SK-N-SH (cell line): ENCODE results near the gene TTC21B. TPM values are rescaled to one million over a fixed set of nuclear protein-coding genes. Genes with fewer than 3 reads are reported as not detected.

ENCODE experiments used
- CTCF ChIA-PET: fragments of 300-600, 350-600 bp; formaldehyde crosslinking; extraction: SDS; loops from one replicate; lab custom pipeline; 2021; lab: Yijun Ruan, JAX
- POLR2A ChIA-PET: fragments of 350-600 bp; sonication (Branson Sonifier 250); formaldehyde crosslinking; extraction: SDS; loops from one replicate; lab custom pipeline; 2020; ENCODE audit warnings: antibody characterized with exemption, inconsistent platforms; lab: Yijun Ruan, JAX
- DNase-seq: peaks from one replicate; pipeline ENCODE4 v3.0.0; 2012
- H2AFZ ChIP-seq: fragments of 200-600 bp; sonication (generic); 2 replicates; pipeline ENCODE4 v1.8.1; 2016; ENCODE audit warnings: antibody characterized with exemption, mild to moderate bottlenecking, low read depth
- H3F3A ChIP-seq: fragments of 200-600 bp; sonication (generic); replicated peaks from 2 replicates; pipeline ENCODE3; 2016; ENCODE audit warnings: antibody characterized with exemption, mild to moderate bottlenecking; ENCODE audit not compliant: insufficient read depth
- H3K27ac ChIP-seq, 2 experiments: fragments of 200-500 bp in 1 of 2; fragments of 200-600 bp in 1 of 2; sonication (Bioruptor generic) in 1 of 2; sonication (generic), shearing (Covaris generic) in 1 of 2; 2 replicates each; pipeline versions ENCODE4 v1.5.1 to v1.6.1; 2014 to 2016; ENCODE audit warnings: low read depth in 2 of 2, inconsistent platforms in 1 of 2, low read length in 1 of 2, mild to moderate bottlenecking in 1 of 2, mixed read lengths in 1 of 2
- H3K27me3 ChIP-seq: fragments of 200-600 bp; sonication (generic), shearing (Covaris generic); 2 replicates; pipeline ENCODE4 v1.6.1; 2016; ENCODE audit warnings: mixed run types; ENCODE audit not compliant: insufficient read depth
- H3K36me3 ChIP-seq, 2 experiments: fragments of 200-500 bp in 1 of 2; fragments of 200-600 bp in 1 of 2; sonication (Bioruptor generic) in 1 of 2; sonication (generic) in 1 of 2; replicated peaks in 1 of 2; 2 replicates each; pipeline versions ENCODE3 to v1.5.1; 2014 to 2016; ENCODE audit warnings: low read length in 1 of 2, mild to moderate bottlenecking in 1 of 2; ENCODE audit not compliant: insufficient read depth in 2 of 2, control insufficient read depth in 1 of 2
- H3K4me1 ChIP-seq, 2 experiments: fragments of 200-500 bp in 1 of 2; fragments of 200-600 bp in 1 of 2; sonication (Bioruptor generic) in 1 of 2; sonication (generic), shearing (Covaris generic) in 1 of 2; 2 replicates each; pipeline versions ENCODE4 v1.5.1 to v1.6.1; 2014 to 2016; ENCODE audit warnings: low read depth in 1 of 2, low read length in 1 of 2, mixed run types in 1 of 2; ENCODE audit not compliant: insufficient read depth in 2 of 2, control insufficient read depth in 1 of 2
- H3K4me2 ChIP-seq: fragments of 200-600 bp; sonication (generic), shearing (Covaris generic); 2 replicates; pipeline ENCODE4 v1.6.1; 2017; ENCODE audit warnings: mixed run types
- H3K4me3 ChIP-seq, 2 experiments: fragments of 200-500 bp in 1 of 2; fragments of 200-600 bp in 1 of 2; sonication (Bioruptor generic) in 1 of 2; sonication (generic), shearing (Covaris generic) in 1 of 2; 2 replicates each; pipeline versions ENCODE4 v1.5.1 to v1.8.1; 2014 to 2016; ENCODE audit warnings: low read depth in 2 of 2, inconsistent platforms in 1 of 2, low read length in 1 of 2, mild to moderate bottlenecking in 1 of 2, mixed read lengths in 1 of 2, moderate library complexity in 1 of 2
- H3K79me2 ChIP-seq: fragments of 200-600 bp; sonication (generic); 2 replicates; pipeline ENCODE4 v1.8.1; 2017; ENCODE audit warnings: mild to moderate bottlenecking; ENCODE audit not compliant: insufficient read depth
- H3K9ac ChIP-seq: fragments of 200-600 bp; sonication (generic); 2 replicates; pipeline ENCODE4 v1.6.1; 2017; ENCODE audit warnings: mixed run types
- H3K9me2 ChIP-seq: fragments of 200-600 bp; sonication (generic); 2 replicates; pipeline ENCODE4 v1.6.1; 2017; ENCODE audit warnings: mixed run types
- H3K9me3 ChIP-seq: fragments of 200-600 bp; sonication (generic); 2 replicates; pipeline ENCODE4 v1.6.1; 2017; ENCODE audit warnings: mixed run types, mild to moderate bottlenecking, moderate library complexity
- H4K20me1 ChIP-seq: fragments of 200-600 bp; sonication (generic); 2 replicates; pipeline ENCODE4 v1.6.1; 2017; ENCODE audit warnings: mild to moderate bottlenecking, mixed run types; ENCODE audit not compliant: insufficient read depth
- EZH2phosphoT487 ChIP-seq: fragments of 200-600 bp; sonication (generic); IDR thresholded peaks from 2 replicates; pipeline ENCODE4 v1.6.1; 2017; ENCODE audit warnings: low read depth, mixed run types, mild to moderate bottlenecking, antibody characterized with exemption, moderate library complexity, borderline replicate concordance
- FOXM1 ChIP-seq: IDR thresholded peaks from 2 replicates; pipeline ENCODE4 v1.4.0; 2012; ENCODE audit warnings: low read depth, mild to moderate bottlenecking
- GABPA ChIP-seq: IDR thresholded peaks from 2 replicates; pipeline ENCODE4 v1.4.0; 2012; ENCODE audit warnings: low read depth, mild to moderate bottlenecking
- GATA2 ChIP-seq: sonication (generic); formaldehyde crosslinking; IDR thresholded peaks from 2 replicates; pipeline ENCODE4 v1.5.0; 2020; ENCODE audit warnings: mild to moderate bottlenecking, missing genetic modification reagents
- MEF2A ChIP-seq: IDR thresholded peaks from 2 replicates; pipeline ENCODE4 v1.4.0; 2012; ENCODE audit warnings: low read depth, borderline replicate concordance
- NFIC ChIP-seq: IDR thresholded peaks from 2 replicates; pipeline ENCODE4 v1.4.0; 2012; ENCODE audit warnings: borderline replicate concordance
- NRF1 ChIP-seq: IDR thresholded peaks from 2 replicates; pipeline ENCODE4 v1.6.1; 2012; ENCODE audit warnings: low read depth, mild to moderate bottlenecking, low read length
- RAD21 ChIP-seq: IDR thresholded peaks from 2 replicates; pipeline ENCODE4 v1.6.1; 2012; ENCODE audit warnings: mild to moderate bottlenecking, low read length
- SMC3 ChIP-seq: IDR thresholded peaks from 2 replicates; pipeline ENCODE4 v1.6.1; 2012; ENCODE audit warnings: low read depth, low read length, improper control_type of control experiment
- TAF1 ChIP-seq: IDR thresholded peaks from 2 replicates; pipeline ENCODE4 v1.6.1; 2012; ENCODE audit warnings: low read depth, mild to moderate bottlenecking, low read length, moderate library complexity, borderline replicate concordance
- WGBS: methylation state at CpG from one replicate; pipeline ENCODE4 v1.1.6; 2017; ENCODE audit warnings: low lambda C conversion rate; 5-methylcytosine and 5-hydroxymethylcytosine counted together
- polyA plus RNA-seq, 3 experiments: library from polyadenylated mRNA; depleted of rRNA; stranded (reverse); fragments of >200 nt; gene quantifications; 2 replicates each; pipeline ENCODE4 v1.2.3, GENCODE V29; 2012
- TF ChIP-seq, protein P1 (sequence below): fragments of 200-600 bp; sonication (generic); IDR thresholded peaks from 2 replicates; pipeline ENCODE4 v1.6.1; 2017; ENCODE audit warnings: antibody characterized with exemption, mild to moderate bottlenecking, moderate library complexity

TTC21B gene
- polyA plus RNA-seq, 1 of the 3 experiments (the other 2 are of a cell fraction), result 10.1 TPM

DNA sequence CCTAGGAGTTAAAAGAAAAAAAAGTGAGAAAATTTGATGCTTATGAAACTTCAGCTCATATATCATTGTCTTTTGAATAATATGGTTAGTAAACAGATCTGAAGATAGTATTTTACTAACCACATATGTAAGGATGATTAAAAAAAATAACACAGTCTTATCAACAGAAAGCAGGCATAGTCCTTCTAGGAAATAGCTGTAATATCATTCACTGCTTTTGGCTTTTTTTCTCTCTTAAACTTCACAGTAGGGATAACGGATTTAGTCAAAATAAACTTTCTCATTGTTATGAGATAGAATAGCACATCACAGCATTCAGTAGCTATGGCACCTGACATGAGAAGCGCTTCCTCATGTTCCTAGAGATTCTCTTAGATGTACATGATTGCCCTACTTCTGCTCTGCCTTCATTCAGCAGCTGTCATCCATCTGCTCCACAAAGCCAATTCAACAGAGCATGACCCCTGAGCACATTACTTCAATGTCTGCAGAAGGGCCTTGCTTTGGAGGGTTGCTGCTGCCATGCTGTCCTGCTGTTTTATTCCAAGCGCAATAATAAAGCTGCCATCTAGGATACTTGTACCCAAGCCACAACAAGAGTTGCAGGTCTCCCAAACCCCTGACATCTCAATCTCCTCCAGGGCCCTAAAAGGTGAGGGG is 67.0 kb downstream of the TTC21B start:
- H3K4me1 ChIP-seq, result no peaks in the 10 kb centered on the region; a peak in 1 of 4 replicates
- no peaks in the 10 kb centered on the region for H3F3A ChIP-seq
- no peaks in the 10 kb centered on the region for H3K79me2 ChIP-seq
- peaks cover 54 to 68% of the 10 kb centered on the region in 2 experiments for H3K36me3 ChIP-seq
- H3K9me3 ChIP-seq, result no peaks in the 10 kb centered on the region
- H2AFZ ChIP-seq, result no peak overlapping the region
- no peak overlapping the region for H3K9ac ChIP-seq
- no peak for TF ChIP-seq GABPA
- H3K4me2 ChIP-seq, result no peak overlapping the region
- H3K9me2 ChIP-seq, result no peaks in the 10 kb centered on the region
- no peak for DNase-seq
- no peak overlapping the region; a peak in 1 of 4 replicates for H3K27ac ChIP-seq
- POLR2A ChIA-PET, result no interaction called here
- no peak overlapping the region for H3K4me3 ChIP-seq
- H4K20me1 ChIP-seq, result no peaks in the 10 kb centered on the region
- no peaks in the 10 kb centered on the region for H3K27me3 ChIP-seq
- 98% methylated on average over 3 of the region's 3 CpGs for WGBS
- CTCF ChIA-PET, result interaction anchor here (1.1 kb wide), 1 partner anchor 12 kb away, joined by 4 read pairs; no protein-coding TSS in a partner anchor

DNA sequence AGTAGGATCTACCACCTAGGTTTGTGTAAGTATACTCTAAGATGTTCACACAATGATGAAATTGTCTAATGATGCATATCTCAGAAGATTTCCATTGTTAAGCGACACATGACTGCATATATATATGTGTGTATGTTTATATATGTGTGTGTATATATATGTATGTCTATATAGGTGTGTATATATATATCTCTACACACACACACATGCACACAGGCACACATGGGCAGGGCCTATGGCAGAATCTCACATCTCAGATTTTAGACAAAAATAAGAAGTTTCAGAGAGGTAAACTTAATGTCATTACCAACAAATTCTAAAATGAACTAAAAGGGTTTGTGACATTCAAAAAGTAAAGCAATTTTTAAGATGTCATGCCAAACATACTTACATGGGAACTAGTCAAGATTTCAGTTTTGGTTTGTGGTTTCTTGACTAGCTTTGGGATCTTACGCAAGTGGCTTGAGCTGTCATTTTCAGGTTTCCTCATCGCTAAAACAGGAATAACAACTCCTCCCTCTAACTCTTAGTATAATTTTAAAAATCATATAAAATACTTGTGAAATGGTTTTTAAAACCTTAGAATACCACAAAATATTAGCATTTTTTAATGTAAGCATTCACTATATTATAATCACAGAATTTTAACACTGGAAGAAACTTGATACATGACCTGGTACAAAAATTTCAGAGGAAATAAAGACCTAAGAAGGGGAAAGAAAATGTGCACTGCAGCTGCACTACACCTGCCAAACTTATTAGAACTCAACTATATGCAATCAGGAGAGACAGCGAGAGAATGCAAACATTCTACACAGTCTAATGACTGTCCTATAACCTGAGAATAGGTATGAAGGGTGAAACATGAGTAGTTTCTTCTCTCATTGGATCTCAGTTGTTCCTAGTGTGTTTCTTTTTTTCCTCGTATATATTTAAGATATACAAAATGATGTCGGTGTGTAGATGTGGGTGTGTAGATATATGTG is 75.7 kb downstream of the TTC21B start:
- H3K4me3 ChIP-seq, result no peak overlapping the region
- no peak overlapping the region for H3K9ac ChIP-seq
- H3K4me1 ChIP-seq, result no peaks in the 10 kb centered on the region; a peak in 1 of 4 replicates
- H3F3A ChIP-seq, result no peaks in the 10 kb centered on the region
- WGBS, result 97% methylated on average over 6 of the region's 6 CpGs
- POLR2A ChIA-PET, result no interaction called here
- no peaks in the 10 kb centered on the region for H3K9me2 ChIP-seq
- H3K9me3 ChIP-seq, result no peaks in the 10 kb centered on the region
- CTCF ChIA-PET, result no interaction called here
- no peak overlapping the region for H3K4me2 ChIP-seq
- no peaks in the 10 kb centered on the region for H3K27me3 ChIP-seq
- H2AFZ ChIP-seq, result no peak overlapping the region
- peaks cover 40 to 42% of the 10 kb centered on the region in 2 experiments for H3K36me3 ChIP-seq
- no peak for TF ChIP-seq FOXM1
- no peak for TF ChIP-seq GATA2 (CRISPR knock-in tag)
- TF ChIP-seq TAF1, result no peak
- no peak for TF ChIP-seq EZH2phosphoT487
- no peak for TF ChIP-seq NRF1
- no peak for TF ChIP-seq MEF2A
- TF ChIP-seq, all 33 proteins: peak for 0
- no peak overlapping the region for H3K27ac ChIP-seq
- H4K20me1 ChIP-seq, result no peaks in the 10 kb centered on the region
- H3K79me2 ChIP-seq, result no peaks in the 10 kb centered on the region
- DNase-seq, result no peak

DNA sequence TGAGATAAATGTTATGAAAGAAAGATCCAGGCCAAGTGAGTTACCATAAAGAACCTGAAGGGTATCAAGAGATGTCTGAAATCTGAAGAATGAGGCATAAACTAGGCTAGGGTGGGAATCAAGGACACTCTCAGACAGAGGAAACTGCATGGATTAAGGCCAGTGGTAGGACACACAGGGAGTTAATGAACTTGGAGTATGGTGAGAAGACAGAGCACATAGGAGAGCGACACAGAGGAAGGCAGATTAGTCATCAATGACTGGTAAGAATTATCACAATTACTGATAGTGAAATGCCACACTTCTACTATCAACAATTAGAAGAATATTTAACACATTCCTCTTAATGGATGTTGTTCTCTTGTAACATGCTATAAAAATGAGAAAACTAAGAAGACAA is 76.9 kb downstream of the TTC21B start:
- Histone ChIP-seq H3K4me3 (no peak overlapping the region), H2AFZ (no peak overlapping the region), H4K20me1 (no peaks in the 10 kb centered on the region), H3K4me2 (no peak overlapping the region), H3K4me1 (no peaks in the 10 kb centered on the region; a peak in 1 of 4 replicates), H3K27me3 (no peaks in the 10 kb centered on the region), H3K9ac (no peak overlapping the region), H3K9me3 (no peaks in the 10 kb centered on the region), H3F3A (no peaks in the 10 kb centered on the region), H3K79me2 (no peaks in the 10 kb centered on the region), H3K27ac (no peak overlapping the region), H3K9me2 (no peaks in the 10 kb centered on the region), H3K36me3 (peaks cover 30 to 38% of the 10 kb centered on the region in 2 experiments)
- no peak for DNase-seq
- POLR2A ChIA-PET, result no interaction called here
- CTCF ChIA-PET, result interaction anchor here (0.6 kb wide), 1 partner anchor 263 kb away, joined by 3 read pairs; no protein-coding TSS in a partner anchor
- WGBS, result 83% methylated on average over 1 of the region's 1 CpG
- TF ChIP-seq RAD21 (no peak), NFIC (no peak), TAF1 (no peak), SMC3 (no peak)
- TF ChIP-seq, protein P1, sequence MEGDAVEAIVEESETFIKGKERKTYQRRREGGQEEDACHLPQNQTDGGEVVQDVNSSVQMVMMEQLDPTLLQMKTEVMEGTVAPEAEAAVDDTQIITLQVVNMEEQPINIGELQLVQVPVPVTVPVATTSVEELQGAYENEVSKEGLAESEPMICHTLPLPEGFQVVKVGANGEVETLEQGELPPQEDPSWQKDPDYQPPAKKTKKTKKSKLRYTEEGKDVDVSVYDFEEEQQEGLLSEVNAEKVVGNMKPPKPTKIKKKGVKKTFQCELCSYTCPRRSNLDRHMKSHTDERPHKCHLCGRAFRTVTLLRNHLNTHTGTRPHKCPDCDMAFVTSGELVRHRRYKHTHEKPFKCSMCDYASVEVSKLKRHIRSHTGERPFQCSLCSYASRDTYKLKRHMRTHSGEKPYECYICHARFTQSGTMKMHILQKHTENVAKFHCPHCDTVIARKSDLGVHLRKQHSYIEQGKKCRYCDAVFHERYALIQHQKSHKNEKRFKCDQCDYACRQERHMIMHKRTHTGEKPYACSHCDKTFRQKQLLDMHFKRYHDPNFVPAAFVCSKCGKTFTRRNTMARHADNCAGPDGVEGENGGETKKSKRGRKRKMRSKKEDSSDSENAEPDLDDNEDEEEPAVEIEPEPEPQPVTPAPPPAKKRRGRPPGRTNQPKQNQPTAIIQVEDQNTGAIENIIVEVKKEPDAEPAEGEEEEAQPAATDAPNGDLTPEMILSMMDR, result no peak
